C1 segment of cervical spinal cord (tissue), 14 donors: Measurements from ENCODE around the gene TRIM44.
"Not testable (repeated sequence)": the region's sequence is repeated elsewhere in the genome, so short reads cannot be mapped to it uniquely, and the experiment has no call there.

Source experiments
- DNase-seq, 14 donors: peaks; one replicate each; lab custom pipeline; 2025; lab: John Stamatoyannopoulos, UW

Gene TRIM44

DNA sequence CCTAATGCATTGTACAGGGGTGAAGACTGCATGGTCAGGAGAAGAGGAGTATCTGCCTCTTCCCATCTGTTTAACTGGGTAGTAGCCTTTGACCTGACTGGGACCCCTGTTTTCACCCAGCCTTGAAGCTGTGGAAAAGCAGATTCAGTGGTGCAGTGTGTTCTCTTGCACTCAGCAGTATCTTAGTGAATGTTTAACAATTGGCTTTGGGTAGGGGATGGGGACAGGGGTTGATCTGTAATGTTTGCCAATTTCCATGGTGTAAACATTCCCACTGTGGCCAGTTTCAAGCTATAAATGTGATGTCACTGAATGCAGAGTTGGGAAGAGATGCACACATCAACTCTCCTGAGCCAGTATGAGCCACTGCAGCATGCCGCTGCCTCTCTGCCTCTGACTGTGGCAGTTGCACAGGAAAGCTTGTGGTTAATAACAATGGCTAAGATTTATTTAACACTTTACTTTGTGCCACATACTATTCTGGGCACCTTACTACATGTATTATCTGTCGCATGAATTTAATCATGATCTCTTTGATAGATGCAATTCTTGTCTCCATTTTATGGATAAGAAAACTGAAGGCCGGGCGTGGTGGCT lies 28.6 kb upstream of the TRIM44 start:
- DNase-seq: no peak

DNA sequence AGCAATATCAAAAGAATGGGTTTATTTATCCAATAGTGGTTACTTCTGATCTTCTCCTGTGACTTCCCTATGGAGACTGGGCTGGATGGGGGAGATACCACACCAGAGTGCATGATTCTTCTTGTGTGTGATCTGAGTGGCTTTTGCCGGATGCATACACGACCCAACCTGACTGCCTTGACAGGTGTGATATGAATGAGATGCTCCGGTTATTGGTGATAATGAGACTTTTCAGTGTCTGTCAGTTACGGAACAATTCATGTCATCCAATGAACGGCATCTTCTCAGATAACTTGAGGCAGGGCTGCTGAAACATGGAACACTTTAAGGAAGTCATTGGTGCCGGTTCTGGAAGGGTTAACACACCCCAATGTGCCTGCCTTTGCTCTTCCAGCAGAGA lies 26.6 kb upstream of the TRIM44 start:
- DNase-seq: no peak

DNA sequence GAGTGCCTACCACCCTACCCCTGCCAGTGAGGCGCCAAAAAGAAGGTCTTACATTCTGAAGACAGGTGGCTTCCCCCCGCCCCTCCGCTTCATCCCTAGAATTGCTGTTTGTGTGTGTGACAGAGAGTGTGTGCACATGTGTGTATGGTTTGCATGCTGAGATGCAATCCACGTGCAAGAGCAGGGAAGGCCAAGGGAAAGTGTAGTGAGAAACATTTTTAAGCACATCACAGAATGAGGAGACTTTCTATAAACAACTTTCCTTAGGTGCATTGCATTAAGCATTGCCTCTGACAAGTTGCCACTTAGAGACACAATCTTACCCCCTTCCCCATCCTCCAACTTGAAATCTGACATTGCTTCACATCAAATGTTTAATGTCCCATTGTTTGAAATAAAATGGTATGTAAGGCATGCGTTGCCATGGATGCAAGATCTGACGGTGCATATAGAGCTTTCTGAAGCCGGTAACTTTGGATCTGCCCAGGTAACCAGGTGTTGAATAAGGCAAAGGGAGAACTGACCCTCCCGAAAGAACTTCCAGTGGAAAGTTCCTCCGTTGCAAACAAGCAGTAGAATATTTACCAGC lies 22.9 kb upstream of the TRIM44 start:
- no peak for DNase-seq

DNA sequence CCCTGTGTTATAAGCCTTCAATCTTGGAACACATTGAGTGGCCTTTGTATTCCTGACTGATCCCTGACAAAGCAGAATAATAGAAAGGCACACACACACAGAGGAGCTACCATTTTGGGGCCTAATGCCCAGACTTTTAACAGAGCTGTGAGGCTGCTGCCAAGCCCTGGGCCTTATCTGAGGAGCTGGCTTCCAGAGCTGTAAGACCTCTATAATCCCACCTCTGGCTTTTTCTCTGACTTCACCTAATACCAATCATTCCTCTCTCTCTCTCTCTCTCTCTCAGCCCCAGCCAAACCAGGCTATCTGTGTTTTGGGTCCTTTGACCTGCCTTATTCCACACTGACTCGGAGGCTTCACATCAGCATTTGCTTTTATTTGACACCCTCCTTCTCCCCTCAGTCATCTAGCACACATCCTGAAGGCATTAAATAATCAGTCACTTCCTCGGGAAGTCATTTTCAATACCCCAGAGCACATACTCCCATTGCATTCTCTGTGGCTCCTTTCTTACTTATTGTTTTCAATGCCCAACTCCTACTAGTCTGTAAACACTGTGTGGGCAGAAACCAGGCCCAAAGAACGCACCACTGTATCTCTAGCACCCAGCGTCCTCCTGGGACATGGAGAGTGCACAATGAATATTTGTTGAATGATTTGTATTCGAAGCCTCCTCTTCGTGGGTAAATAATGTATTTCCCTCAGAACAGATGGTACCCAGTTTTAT lies 21.2 kb upstream of the TRIM44 start:
- DNase-seq: peak in 1 of 14 donors; percentile 6

DNA sequence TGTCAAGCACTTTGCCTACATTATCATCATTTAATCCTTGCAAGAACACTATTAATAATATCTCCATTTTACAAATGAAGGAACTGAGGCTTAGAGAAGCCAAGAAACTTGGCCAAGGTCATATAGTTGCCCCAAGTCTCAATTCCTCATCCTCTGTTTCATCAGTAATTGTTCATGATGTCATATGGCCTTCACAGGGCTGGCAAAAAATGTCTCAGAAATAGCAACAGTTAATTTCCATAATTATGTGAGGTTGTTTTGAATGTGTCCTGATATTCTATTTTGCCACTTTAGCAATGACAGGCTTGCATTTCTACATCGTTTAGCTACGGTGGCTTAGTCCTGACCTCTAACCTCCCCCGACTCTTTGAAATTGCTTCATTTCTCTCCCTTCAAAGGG lies 20.6 kb upstream of the TRIM44 start:
- no peak for DNase-seq

DNA sequence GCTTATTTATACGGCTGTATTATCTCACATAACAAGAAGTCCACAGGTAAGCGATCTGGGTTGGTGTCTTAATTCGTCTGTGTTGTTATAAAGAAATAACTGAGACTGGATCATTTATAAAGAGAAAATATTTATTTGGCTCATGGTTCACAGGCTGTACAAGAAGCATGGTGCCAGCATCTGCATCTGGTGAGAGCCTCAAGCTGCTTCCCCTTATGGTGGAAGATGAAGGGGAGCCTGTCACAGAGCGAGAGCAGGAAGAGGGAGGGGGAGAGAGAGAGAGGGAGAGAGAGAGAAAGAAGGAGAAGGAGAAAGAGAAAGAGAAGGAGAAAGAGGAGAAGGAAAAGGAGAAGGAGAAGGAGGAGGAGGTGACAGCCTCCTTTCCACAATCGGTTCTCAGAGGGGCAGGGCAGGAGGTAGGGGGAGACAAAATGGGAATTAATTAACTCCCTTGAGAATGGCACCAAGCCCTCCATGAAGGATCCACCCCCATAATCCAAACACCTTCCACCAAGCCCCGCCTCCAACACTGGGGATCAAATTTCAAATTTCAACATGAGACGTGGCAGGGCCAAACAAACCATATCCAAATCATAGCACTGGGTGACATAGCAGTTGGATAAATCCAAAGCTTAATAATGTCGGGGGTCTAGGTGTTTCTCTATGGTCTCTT lies 15.0 kb upstream of the TRIM44 start:
- DNase-seq: no peak

DNA sequence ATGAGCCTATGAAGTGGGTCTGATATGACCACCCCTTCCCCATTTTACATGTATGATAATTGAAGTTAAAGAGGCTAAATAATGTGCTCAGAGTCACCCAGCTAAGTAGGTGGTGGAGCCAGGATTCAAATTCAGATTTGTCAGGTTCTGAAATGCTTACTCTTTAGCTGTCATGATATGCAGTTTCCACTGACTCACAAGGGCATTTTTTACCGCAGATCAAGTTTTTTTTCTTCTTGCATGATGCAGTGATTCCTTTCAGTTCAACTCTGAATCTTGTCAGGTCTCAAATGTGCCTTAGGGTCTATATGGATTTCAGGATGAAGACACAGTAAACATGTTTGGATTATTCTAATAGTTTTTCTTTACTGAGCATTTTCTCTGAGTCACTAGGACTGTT lies 12.6 kb upstream of the TRIM44 start:
- DNase-seq: no peak

DNA sequence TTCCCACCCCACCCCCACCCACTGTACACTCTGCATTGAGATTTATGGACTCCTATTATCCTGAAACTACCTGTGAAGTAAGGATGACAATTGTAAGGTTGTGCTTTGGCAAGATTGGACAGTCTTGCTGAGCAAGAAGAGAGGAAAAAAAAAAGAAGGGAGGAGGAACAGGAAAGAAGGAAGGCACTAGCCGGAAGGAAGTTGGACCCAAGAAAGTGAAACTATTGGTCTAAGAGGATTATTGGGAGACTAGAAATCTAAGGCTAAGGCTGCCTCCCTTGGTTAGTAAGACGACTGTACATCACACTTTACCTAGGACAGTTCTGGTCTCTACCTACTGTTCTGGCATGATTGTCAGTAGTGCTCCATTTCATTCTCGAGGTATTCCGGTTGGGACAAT lies 12.1 kb upstream of the TRIM44 start:
- no peak for DNase-seq

DNA sequence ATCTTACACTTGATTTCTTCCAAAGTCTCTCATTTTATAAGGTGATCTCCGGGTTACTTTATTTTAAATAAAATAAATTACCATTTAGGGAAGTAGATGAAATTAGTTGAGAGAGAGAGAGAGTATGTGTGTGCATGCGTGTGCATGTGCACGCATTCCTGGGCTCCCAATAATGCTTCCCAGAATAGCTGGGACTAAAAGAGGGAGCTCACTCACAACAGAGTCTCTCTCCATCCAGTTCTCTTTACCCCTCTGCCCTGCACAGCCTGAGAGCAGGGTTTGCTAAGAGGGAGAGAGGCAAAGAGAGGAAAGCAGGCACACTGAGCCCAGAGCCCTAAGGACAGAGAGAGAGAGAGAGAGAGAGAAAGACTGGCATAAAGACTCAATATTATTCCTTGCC lies 11.3 kb upstream of the TRIM44 start:
- no peak for DNase-seq

DNA sequence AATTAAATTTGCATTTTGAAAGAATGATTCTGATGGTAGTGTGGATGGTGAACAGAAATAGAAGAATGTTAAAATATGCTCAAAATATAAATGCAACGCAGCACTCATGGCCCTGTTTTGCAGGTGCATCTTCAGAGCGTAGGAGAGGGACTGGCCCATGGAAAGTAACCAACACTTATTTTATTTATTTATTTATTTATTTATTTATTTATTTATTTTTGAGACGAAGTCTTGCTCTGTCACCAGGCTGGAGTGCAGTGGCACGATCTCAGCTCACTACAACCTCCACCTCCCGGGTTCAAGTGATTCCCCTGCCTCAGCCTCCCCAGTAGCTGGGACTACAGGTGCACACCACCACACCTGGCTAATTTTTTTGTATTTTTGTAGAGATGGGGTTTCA lies 9.8 kb upstream of the TRIM44 start:
- not testable (repeated sequence) for DNase-seq

DNA sequence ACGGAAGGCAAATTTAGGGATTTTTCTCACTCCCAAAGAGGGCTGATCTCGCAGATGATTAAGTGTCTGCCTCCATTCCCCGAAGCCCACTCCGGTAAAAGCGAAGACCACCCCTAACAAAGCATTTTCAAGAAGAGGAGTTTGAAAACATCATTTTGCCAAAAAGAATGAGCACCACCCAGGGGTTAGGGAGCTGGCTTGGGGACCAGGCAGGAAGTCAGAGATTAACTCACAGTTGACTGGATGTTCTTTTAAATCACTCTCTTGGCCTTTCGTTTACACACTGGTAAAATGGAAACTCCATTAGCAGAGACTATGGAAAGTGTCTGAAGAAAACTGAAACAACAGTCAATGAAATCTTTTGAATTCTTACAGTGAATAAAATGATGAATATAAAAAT lies 7.9 kb upstream of the TRIM44 start:
- DNase-seq: no peak

DNA sequence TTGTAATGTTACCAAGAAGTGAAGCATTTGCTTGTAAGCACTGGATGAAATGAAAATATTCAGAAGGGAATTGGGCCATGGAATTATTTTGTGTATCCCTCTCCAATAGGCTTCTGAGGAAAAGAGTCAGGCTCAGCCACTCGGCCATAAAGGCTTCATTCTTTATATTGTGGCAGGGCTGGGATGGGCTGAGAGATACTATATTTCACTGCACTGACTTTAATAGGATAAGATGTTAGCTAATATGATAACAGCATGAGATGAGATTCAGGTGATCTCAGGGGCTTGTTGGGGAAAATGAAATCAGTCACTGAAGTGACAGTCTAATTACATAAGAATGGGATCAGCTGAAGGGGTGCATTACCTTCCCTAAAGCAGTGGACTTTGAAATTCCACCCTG lies 7.3 kb upstream of the TRIM44 start:
- no peak for DNase-seq

DNA sequence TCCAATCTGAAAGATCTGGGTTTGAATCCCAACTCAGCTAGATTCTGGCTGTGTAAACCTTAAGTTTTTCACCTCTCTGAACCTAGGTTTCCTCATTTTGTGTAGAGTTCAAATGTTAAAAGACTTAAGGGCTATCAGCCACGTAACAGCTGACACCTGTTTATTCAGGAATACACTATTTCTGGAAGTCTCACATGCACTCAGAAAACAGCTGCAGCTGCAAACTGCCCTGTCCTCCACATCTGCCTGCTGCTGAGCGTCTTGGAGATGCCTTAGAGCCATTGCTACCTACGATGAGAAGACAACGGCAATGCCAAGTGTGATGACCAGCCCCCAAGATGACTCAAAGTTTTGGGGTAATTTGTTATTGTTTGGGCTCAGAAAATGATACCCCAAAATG lies 6.7 kb upstream of the TRIM44 start:
- DNase-seq: no peak

DNA sequence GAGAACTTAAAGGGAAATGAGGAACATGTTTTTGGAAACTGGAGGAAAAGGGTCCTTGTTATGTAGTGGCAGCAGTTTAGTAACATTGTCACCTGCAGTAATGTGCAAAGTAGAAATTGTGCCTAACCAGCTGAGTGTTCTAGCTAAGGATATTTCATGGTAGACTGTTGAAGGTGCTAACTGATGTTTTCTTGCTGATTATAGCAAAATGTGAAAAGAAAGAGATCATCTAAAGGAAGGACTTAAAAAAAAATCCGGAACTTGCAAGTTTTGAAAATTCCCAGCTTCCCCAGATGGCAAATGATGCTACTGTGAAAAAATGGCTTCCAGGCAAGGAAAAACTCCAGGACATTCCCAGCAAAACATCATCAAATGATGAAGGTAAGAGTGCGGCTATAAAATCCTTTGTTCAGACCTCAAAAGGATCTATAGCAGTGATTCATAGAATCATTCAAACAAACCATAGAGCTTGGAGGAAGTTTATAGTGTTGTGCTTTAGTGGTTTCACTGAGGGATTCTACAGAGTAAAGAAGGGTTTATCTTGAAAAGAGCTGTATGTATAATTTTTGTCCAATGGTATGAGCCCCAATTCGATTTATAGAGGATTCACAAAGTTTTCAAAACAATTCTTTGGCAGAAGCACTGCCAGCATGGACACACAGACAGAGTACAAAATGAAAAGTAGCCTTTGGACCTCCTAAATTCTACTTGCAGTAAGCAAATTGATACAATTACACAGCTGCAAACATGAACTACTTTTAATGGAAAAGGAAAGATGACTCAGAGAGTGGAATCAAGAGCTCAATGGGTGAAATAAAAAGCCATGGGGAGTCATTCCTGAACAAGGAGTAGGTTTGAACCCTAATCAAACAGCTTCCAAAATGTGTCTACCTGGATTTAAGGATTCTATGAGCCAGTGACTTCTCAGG lies 4.3 kb upstream of the TRIM44 start:
- DNase-seq: no peak

DNA sequence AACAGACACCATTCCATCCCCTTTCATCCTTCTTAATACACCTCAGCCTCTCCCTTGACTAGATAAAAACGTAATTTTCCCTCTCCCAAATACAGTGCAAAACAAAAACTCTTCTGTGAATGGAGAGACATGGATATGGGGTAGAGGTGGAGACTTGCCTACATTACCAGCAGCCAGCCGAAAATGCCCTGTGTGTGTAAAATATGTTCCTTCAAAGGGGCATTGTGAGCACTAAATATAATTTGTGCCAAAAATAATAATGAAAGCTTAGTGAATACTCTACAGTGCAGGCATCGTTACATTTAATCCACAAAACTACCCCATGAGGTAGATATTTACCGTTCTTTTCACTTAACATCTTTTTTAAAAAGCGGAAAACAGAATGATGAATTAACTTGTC lies 1.0 kb upstream of the TRIM44 start:
- DNase-seq: peak in 1 of 14 donors; percentile 41

DNA sequence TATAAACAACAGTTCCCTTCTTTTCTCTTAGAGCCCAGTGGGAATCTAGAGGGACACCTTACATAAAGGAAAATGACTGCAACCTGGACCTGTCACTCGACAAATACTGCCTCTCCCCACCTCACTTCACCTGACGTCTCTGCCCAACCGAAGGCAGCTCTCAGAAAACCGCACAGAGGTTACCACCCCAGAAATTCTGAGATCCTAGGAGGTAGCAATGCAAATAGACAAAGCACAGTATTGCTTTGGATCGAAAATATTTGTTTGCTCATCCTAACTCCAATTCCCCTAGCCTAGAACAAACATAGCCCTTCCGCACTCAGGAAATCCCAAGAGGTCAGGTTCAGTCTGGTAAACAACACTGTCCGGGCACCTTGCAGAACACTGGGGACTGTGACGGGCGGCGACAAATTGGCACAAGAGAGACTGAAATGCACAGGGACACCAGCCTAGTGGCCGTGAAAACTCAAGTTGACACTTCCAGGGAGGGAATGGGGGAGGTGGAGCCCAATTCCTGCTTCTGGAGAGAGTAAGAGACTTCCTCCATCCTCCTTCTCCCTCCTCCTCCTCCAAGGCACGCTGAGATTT lies 420 bp upstream of the TRIM44 start:
- peak in 6 of 14 donors; percentile 69 to 90 (median 80) for DNase-seq

DNA sequence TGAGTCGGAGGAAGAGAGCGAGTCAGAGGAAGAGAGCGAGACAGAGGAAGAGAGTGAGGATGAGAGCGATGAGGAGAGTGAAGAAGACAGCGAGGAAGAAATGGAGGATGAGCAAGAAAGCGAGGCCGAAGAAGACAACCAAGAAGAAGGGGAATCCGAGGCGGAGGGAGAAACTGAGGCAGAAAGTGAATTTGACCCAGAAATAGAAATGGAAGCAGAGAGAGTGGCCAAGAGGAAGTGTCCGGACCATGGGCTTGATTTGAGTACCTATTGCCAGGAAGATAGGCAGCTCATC lies 780 bp downstream of the TRIM44 start:
- no peak for DNase-seq

DNA sequence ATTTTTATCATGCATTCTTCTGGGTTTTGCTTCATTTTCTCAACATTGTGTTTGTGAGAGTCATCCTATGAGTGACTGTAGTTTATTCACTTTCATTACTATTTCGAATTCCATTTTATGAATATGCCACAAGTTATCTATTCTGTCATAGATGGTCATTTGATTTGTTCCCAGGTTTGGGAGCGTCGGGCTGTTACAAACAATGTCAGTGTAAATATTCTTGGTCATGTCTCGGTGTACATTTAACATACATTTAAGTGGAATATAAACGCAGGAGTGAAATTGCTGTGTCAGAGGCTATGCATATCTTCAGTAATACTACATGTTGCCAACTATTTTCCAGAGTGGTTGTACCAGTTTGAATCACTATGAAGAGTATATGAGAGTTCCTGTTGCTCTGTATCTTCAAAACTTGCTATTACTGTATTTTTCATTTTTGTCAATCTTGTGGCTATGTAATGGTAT lies 2.4 kb downstream of the TRIM44 start:
- no peak for DNase-seq

DNA sequence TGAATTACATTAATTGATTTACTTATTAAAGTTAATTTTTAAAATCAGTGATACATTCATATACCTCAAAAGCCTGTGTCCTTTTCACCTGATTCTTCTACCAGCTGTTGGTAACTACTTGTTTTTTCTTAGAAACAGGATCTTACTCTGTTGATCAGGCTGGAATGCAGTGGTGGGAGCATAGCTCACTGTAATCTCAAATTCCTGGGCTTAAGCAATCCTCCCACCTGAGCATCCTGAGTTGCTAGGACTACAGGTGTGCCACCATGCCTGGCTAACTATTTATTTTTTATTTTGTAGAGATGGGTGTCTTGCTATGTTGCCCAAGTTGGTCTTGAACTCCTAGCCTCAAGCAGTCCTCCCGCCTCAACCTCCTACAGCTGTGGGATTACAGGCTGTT lies 4.7 kb downstream of the TRIM44 start:
- DNase-seq: no peak

DNA sequence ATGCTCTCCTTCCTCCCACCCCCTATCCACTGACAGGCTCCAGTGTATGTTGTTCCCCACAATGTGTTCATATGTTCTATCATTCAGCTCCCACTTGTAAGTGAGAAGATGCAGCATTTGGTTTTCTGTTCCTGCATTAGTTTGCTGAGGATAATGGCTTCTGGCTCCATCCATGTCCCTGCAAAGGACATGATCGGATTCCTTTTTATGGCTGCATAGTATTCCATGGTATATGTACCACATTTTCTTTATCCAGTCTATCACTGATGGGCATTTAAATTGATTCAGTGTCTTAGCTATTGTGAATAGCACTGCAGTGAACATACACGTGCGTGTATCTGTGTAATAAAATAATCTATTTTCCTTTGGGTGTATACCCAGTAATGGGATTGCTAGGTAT lies 5.8 kb downstream of the TRIM44 start:
- DNase-seq: not testable (repeated sequence)

DNA sequence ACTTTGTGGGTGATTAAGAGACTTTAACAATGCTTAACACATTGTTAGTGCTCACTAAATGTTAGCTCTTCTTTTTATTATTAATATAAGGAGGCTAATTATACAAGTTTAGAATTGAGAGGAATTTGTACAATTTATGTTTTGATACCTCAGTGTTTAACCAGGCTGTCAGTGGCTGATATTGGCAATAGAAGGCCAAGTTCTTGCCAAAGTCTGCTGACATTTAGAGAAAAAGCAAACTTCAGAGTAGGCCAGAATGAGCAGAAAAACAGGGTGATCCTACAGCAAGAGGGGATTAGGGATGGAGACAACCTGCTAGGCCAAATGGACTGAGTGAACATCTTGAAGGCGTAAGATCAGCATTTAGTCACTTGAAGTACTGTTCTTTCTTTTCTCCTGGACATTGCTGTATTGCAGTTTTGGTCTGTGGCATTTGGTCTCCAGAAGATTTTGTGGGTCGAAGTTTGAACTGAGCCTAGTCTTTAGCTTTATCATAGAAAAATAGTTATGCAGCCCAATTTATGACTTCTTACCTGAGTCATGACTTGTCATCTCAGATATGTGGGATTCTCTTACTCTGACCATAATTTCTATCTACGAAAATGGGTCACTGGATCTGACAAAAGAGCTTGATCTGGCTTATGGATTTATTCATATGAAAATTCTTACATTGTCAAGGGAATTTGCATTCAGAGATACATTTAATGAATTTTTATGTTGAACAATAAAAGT lies 9.0 kb downstream of the TRIM44 start:
- peak in 1 of 14 donors; percentile 39 for DNase-seq
